HG03378 (cell line): ENCODE measurements around the gene ITGB3BP.
"Not testable (repeated sequence)": the region's sequence is repeated elsewhere in the genome, so short reads cannot be mapped to it uniquely, and the experiment has no call there.

ENCODE experiments used
- ATAC-seq: cut with Tn5 transposase; IDR thresholded peaks from one replicate; pipeline ENCODE4 v1.9.1; 2021; ENCODE audit warnings: mild to moderate bottlenecking, moderate library complexity; ENCODE audit not compliant: unreplicated experiment

ITGB3BP gene

DNA sequence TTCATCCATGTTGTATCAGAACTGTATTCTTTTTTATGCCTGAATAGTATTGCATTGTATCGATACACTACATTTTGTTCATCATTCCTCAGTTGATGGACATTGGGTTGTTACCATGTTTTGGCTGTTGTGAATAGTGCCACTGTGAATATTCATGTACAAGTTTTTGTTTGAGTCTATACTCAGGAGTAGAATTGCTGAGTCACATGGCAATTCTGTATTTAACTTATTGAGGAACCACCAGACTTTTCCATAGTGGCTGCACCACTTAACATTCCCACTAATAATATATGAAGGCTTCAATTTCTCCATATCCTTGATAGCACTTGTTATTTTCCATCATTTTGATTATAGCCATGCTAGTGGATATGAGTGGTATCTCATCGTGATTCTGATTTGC is 99.4 kb downstream of the ITGB3BP start:
- no peak for ATAC-seq

DNA sequence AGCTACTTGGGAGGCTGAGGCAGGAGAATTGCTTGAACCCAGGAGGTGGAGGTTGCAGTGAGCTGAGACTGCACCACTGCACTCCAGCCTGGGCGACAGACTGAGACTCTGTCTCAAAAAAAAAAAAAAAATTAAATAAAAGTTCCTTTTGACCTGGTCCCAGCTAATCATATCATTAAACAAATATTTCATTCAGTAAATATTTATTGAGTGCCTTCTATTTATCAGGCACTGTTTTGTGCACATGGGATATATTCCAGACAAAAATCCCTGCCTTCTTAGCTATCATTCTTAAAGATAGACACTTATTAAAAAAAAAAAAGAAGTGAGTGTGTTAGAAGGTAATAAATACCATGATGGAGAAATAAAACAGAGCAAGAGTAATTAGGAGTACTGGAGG is 102.3 kb downstream of the ITGB3BP start:
- ATAC-seq, result not testable (repeated sequence)

DNA sequence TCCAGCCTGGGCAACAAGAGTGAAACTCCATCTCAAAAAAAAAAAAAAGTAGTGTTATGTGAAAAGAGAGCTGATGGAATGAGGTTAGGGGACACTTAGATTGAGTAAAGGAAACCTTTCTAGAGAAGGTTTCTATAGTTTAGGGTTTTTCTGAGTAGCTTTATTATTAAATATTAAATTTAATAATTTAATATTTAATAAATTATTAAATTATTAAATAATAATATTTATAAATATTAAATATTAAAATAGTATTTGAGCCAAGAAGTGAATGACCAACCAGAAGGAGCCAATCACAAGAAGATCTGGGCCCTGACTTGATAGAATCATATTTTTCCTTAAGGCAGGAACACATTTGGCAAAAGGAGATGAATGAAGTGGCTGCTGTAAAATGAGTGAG is 104.9 kb downstream of the ITGB3BP start:
- ATAC-seq, result no peak

GRCh38 chr1:63414691-63415365 is 108.2 kb downstream of the ITGB3BP start:
- no peak for ATAC-seq

- no peak for ATAC-seq
Measured at GRCh38 chr1:63413394-63413793, 109.6 kb downstream of the ITGB3BP start.

DNA sequence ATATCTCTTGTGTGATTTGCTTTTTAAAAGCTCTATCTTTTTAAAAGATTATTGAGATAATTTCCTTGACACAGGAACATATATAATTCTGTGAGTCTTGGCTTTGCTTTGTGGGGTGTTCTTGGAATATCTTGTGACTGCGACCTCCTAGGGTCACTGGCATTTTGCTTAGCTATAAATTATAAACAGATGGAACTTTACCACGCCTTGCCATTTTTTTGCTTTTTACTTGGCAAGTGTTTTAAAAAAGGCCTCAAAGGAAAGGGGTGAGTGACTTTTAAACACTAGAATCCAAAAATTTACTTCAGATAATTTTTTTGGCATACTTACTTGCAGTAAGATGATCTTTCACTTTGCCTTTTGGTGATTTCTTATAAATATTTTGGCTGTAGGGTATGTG is 112.0 kb downstream of the ITGB3BP start:
- ATAC-seq, result no peak

GRCh38 chr1:63408331-63408730 is 114.7 kb downstream of the ITGB3BP start:
- ATAC-seq, result no peak

DNA sequence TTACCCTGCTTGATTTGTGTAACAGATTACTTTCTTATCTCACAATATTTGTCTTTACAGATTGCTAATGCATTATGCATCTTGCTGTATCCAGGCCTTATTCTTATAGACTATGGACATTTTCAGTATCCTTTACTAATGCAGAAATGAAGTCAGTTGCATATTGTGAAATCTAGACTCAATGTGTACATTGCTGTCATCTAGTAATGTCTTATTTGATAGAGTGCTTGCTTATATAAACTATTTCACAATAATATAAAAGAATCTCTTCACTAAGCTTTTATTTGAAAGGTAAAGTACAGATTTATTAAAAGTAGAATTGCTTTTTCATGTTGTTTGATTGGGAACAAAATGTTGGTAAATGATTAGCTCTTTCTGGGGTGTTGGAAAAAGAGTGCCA is 116.0 kb downstream of the ITGB3BP start:
- ATAC-seq, result no peak

DNA sequence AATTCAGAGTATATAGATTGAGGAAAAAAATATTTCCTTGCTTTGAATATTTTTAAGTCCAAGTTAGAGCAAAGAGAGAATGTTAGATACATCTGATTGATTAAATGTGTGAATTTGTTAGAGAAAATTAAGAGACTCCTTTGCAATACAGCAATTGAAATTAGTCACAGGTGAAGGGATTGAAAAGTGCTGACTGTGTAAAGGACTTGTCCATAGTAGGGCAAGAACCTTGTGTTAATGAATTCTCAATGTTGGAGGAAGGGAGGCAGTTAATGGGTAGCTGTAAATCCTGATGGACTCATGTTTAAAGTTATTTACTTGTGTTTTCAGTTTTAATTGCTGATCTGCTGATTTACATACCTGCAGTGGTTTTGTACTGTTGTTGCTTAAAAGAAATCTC is 117.0 kb downstream of the ITGB3BP start:
- ATAC-seq, result no peak

GRCh38 chr1:63405021-63405420 is 118.0 kb downstream of the ITGB3BP start:
- ATAC-seq, result no peak

GRCh38 chr1:63403386-63403785 is 119.6 kb downstream of the ITGB3BP start:
- no peak for ATAC-seq

DNA sequence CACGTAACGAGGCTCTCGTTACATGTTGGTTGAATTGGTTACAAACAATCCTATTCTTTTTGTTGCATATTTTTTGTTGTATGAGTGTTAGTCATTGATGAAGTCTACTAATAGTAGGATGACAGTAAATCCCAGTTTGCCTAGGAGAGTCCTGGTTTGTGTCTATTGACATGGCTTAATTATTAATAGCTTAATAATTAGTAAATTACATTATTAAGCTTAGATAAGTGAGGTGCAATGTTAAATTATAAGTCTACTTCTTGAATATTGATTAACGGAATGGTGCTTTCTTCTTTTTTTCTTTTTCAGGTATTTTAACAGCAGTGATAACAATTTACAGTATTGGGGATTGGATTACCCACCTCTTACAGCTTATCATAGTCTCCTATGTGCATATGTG is 121.1 kb downstream of the ITGB3BP start:
- no peak for ATAC-seq
